Right lobe of liver (tissue), 6 donors: ENCODE data around the gene UGT2B11. TPM values are rescaled to one million over a fixed set of nuclear protein-coding genes. Genes with fewer than 3 reads are reported as not detected.

Experiments
- ATAC-seq, 4 donors: fragments of 200-7000 bp; cut with Tn5 transposase; one replicate each; pipeline ENCODE4 v1.9.1; 2020; ENCODE audit warnings: mild to moderate bottlenecking in 4 of 4, moderate library complexity in 4 of 4
- DNase-seq, 3 donors: peaks; one replicate each; pipeline ENCODE4 v3.0.0-alpha.2; 2020
- H3K27ac ChIP-seq, 3 donors: fragments of 200-600 bp; one replicate each; pipeline ENCODE4 v1.8.0; 2022
- H3K27me3 ChIP-seq, 2 donors: fragments of 200-600 bp; one replicate each; pipeline ENCODE4 v1.8.0; 2022
- H3K36me3 ChIP-seq, 4 donors: fragments of 200-600 bp; sonication (generic) in 1 of 4; one replicate each; pipeline versions ENCODE4 v1.5.1 to v1.8.0; 2017 to 2022; ENCODE audit warnings: control low read depth in 1 of 4
- H3K4me1 ChIP-seq, 4 donors: fragments of 200-600 bp; sonication (generic) in 1 of 4; one replicate each; pipeline versions ENCODE4 v1.5.1 to v1.8.0; 2017 to 2022; ENCODE audit warnings: control low read depth in 1 of 4
- H3K4me3 ChIP-seq, 3 donors: fragments of 200-600 bp; one replicate each; pipeline ENCODE4 v1.8.0; 2022
- H3K9me3 ChIP-seq, 4 donors: fragments of 200-600 bp; sonication (generic) in 1 of 4; one replicate each; pipeline versions ENCODE4 v1.5.1 to v1.8.0; 2017 to 2022; ENCODE audit warnings: control low read depth in 1 of 4
- POLR2A ChIP-seq: fragments of 450-650 bp; IDR thresholded peaks from one replicate; pipeline ENCODE4 v1.6.1; 2017; ENCODE audit warnings: antibody characterized with exemption, mild to moderate bottlenecking
- WGBS: methylation state at CpG from one replicate; pipeline ENCODE4 v1.1.6; 2018; ENCODE audit warnings: low coverage, low lambda C conversion rate; ENCODE audit not compliant: insufficient coverage; ENCODE audit errors: missing lambda C conversion rate; 5-methylcytosine and 5-hydroxymethylcytosine counted together
- intact Hi-C, 2 donors: fragments of 100-400 bp; cut with DNase I; formaldehyde crosslinking; loops; one replicate each; pipeline versions ENCODE4 v1.11.2 to v1.14.1; 2022
- total RNA-seq, 6 experiments: library from RNA; depleted of rRNA in 2 of 6; stranded (reverse); fragments of >200 nt in 2 of 6; fragmentation: NEBNext Ultra II Directional in 3 of 6; extraction: Animal tissue kit (Norgen Biotek cat#: 25700) in 3 of 6; gene quantifications; one replicate each; pipeline versions ENCODE4 v1.1.0 to v1.2.4, GENCODE V29; 2016 to 2023
- TF ChIP-seq, protein P1 (sequence below), 4 donors: fragments of 200-600 bp in 3 of 4; fragments of 450-650 bp in 1 of 4; IDR thresholded peaks; one replicate each; pipeline versions ENCODE4 v1.5.1 to v1.8.0; 2016 to 2022; ENCODE audit warnings: antibody characterized with exemption in 4 of 4, mild to moderate bottlenecking in 2 of 4
- donor health status: DM: no; HTN: yes; CAD: no.
- donor health status: DM: no; HTN: no; CAD: no.
- donor health status: DM: no; HTN: no; CAD: no.
- donor health status: DM: no; HTN: yes; CAD: no.
- donor health status: DM: no; HTN: yes; CAD: no.

The UGT2B11 gene
- total RNA-seq, 6 experiments from 2014 or later: 0.29 to 1.4 (median 1.1) TPM

DNA sequence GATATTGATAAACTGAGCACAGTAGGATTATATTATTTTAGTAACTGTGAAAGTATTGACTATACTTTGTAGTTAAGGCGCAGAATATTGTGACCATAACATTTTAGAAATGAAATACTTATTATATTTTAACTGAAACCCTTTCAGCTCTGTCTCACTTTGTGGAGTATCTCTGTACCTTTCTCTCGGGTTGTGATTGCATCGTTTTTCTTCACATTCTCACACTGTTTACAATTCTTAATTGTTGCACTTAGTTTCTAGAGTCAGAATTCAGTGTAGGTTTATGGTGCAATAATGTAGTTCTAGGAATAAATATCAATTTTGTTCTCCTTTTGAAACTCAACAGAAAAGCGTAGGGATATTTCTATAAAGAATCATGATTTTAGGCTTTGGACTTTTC is 60.5 kb downstream of the UGT2B11 start:
- ATAC-seq: no peak
- TF ChIP-seq POLR2A: no peak
- TF ChIP-seq, protein P1, sequence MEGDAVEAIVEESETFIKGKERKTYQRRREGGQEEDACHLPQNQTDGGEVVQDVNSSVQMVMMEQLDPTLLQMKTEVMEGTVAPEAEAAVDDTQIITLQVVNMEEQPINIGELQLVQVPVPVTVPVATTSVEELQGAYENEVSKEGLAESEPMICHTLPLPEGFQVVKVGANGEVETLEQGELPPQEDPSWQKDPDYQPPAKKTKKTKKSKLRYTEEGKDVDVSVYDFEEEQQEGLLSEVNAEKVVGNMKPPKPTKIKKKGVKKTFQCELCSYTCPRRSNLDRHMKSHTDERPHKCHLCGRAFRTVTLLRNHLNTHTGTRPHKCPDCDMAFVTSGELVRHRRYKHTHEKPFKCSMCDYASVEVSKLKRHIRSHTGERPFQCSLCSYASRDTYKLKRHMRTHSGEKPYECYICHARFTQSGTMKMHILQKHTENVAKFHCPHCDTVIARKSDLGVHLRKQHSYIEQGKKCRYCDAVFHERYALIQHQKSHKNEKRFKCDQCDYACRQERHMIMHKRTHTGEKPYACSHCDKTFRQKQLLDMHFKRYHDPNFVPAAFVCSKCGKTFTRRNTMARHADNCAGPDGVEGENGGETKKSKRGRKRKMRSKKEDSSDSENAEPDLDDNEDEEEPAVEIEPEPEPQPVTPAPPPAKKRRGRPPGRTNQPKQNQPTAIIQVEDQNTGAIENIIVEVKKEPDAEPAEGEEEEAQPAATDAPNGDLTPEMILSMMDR (IDR thresholded peaks at IDR 0.05): no peak
- H3K36me3 ChIP-seq: no peaks in the 10 kb centered on the region
- H3K27ac ChIP-seq: no peak overlapping the region
- intact Hi-C loops: no loop called here
- no peaks in the 10 kb centered on the region for H3K9me3 ChIP-seq
- H3K4me3 ChIP-seq: no peak overlapping the region
- H3K4me1 ChIP-seq: no peaks in the 10 kb centered on the region
- 64% methylated on average over 4 of the region's 4 CpGs for WGBS
- H3K27me3 ChIP-seq: no peaks in the 10 kb centered on the region
- no peak for DNase-seq

Other genes with a start within 250 kb of the UGT2B11 start
- gene UGT2B7, start 118.3 kb downstream of the UGT2B11 start, total RNA-seq: 100 to 1,000 TPM in 4 of 6 experiments, 10 to 100 TPM in 2; 88.5 to 377 (median 241) TPM
- gene UGT2B28, start 65.7 kb upstream of the UGT2B11 start, total RNA-seq: not detected